HepG2 (cell line): ENCODE results near the gene TLR6. TPM values are rescaled to one million over a fixed set of nuclear protein-coding genes. Genes with fewer than 3 reads are reported as not detected.

Source experiments
- ATAC-seq: fragments of 200-7000 bp; cut with Tn5 transposase; 3 replicates; pipeline ENCODE4 v1.9.1; 2020; ENCODE audit warnings: mild to moderate bottlenecking, moderate library complexity
- BruUV-seq: library from RNA; stranded (reverse); fragments of 400-500 nt; replicated peaks from 2 replicates; lab custom pipeline; 2021; lab: Mats Ljungman, UMichigan
- CTCF ChIA-PET: fragments of 300-600 bp; formaldehyde crosslinking; extraction: SDS; loops from one replicate; lab custom pipeline; 2021; ENCODE audit warnings: low total read pairs, inconsistent platforms, low intra/inter-chr PET ratio; lab: Yijun Ruan, JAX
- POLR2A ChIA-PET: fragments of 350-600 bp; sonication (Branson Sonifier 250); formaldehyde crosslinking; loops from one replicate; lab custom pipeline; 2020; ENCODE audit warnings: antibody characterized with exemption, inconsistent platforms; lab: Yijun Ruan, JAX
- DNase-seq: peaks from one replicate; pipeline ENCODE4 v3.0.0-alpha.2; 2015; ENCODE audit warnings: low spot score
- FAIRE-seq: peaks from 3 replicates; lab custom pipeline; 2011; peaks lifted over from hg19 to GRCh38; lab: Jason Lieb, UNC
- H2AFZ ChIP-seq: one replicate; pipeline ENCODE4 v1.6.1; 2011; ENCODE audit warnings: low read length, inconsistent platforms
- H3K27ac ChIP-seq: fragments of 300-600 bp; 3 replicates; pipeline ENCODE4 v1.8.0; 2011; ENCODE audit warnings: mixed run types, mild to moderate bottlenecking, mixed read lengths, low read length, inconsistent platforms; ENCODE audit not compliant: insufficient read depth; ENCODE audit errors: extremely low read length
- H3K27me3 ChIP-seq, 2 experiments: fragments of 200-600 bp in 1 of 2; 2 replicates in 1 of 2; 3 replicates in 1 of 2; pipeline versions ENCODE4 v1.6.0 to v1.8.0; 2011; ENCODE audit warnings: low read length in 2 of 2, mild to moderate bottlenecking in 2 of 2, moderate library complexity in 2 of 2, inconsistent platforms in 1 of 2; ENCODE audit not compliant: insufficient read depth in 2 of 2, control insufficient read depth in 1 of 2
- H3K36me3 ChIP-seq, 2 experiments: fragments of 200-600 bp in 1 of 2; replicated peaks in 1 of 2; 2 replicates in 1 of 2; 3 replicates in 1 of 2; pipeline versions ENCODE4 v1.5.1 to v1.8.0; 2011; ENCODE audit warnings: low read length in 2 of 2, inconsistent platforms in 1 of 2; ENCODE audit not compliant: insufficient read depth in 2 of 2, control insufficient read depth in 1 of 2
- H3K4me1 ChIP-seq: 2 replicates; pipeline ENCODE4 v1.5.1; 2012; ENCODE audit warnings: low read length, inconsistent platforms; ENCODE audit not compliant: insufficient read depth
- H3K4me2 ChIP-seq: 2 replicates; pipeline ENCODE4 v1.6.0; 2011; ENCODE audit warnings: low read depth, low read length, inconsistent platforms
- H3K4me3 ChIP-seq, 3 experiments: fragments of 200-600 bp in 1 of 3; sonication (generic), shearing (Covaris generic) in 1 of 3; replicated peaks in 1 of 3; 2 replicates each; pipeline ENCODE4 v1.5.1; 2011 to 2016; ENCODE audit warnings: low read length in 3 of 3, inconsistent platforms in 2 of 3, low read depth in 2 of 3, mild to moderate bottlenecking in 2 of 3, control low read depth in 1 of 3, mixed read lengths in 1 of 3; ENCODE audit not compliant: insufficient read depth in 1 of 3
- H3K79me2 ChIP-seq: one replicate; pipeline ENCODE4 v1.6.1; 2011; ENCODE audit warnings: low read length, inconsistent platforms; ENCODE audit not compliant: insufficient read depth
- H3K9ac ChIP-seq: 2 replicates; pipeline ENCODE4 v1.6.0; 2011; ENCODE audit warnings: mild to moderate bottlenecking, low read depth, low read length, inconsistent platforms; ENCODE audit not compliant: insufficient read depth
- H3K9me3 ChIP-seq: 2 replicates; pipeline ENCODE4 v1.5.1; 2012; ENCODE audit warnings: mild to moderate bottlenecking, low read length
- H4K20me1 ChIP-seq: 2 replicates; pipeline ENCODE4 v1.6.0; 2011; ENCODE audit warnings: inconsistent platforms, mild to moderate bottlenecking, low read length, moderate library complexity; ENCODE audit not compliant: insufficient read depth
- ATF7 ChIP-seq, 2 experiments: fragments of 450-650 bp in 1 of 2; sonication (generic) in 1 of 2; formaldehyde crosslinking in 1 of 2; IDR thresholded peaks; 2 replicates each; pipeline versions ENCODE4 v1.4.0 to v1.6.1; 2016 to 2020; ENCODE audit warnings: antibody characterized with exemption in 1 of 2, mild to moderate bottlenecking in 1 of 2, missing genetic modification reagents in 1 of 2
- CEBPG ChIP-seq: IDR thresholded peaks from 2 replicates; pipeline ENCODE4 v1.6.1; 2016
- CENPX ChIP-seq: sonication (generic); formaldehyde crosslinking; IDR thresholded peaks from 2 replicates; pipeline ENCODE4 v1.9.0; 2021; ENCODE audit warnings: mild to moderate bottlenecking, missing genetic modification reagents, moderate library complexity
- ZNF672 ChIP-seq: sonication (generic); formaldehyde crosslinking; IDR thresholded peaks from 2 replicates; pipeline ENCODE4 v1.8.1; 2022; ENCODE audit warnings: missing genetic modification reagents
- ZNF782 ChIP-seq: sonication (generic); formaldehyde crosslinking; IDR thresholded peaks from 2 replicates; pipeline ENCODE4 v1.4.0; 2020; ENCODE audit warnings: missing genetic modification reagents, mild to moderate bottlenecking, borderline replicate concordance
- WGBS: methylation state at CpG from one replicate; pipeline ENCODE4 v1.1.6; 2017; ENCODE audit warnings: low lambda C conversion rate; 5-methylcytosine and 5-hydroxymethylcytosine counted together
- in situ Hi-C: cut with HindIII; loops from 2 replicates; pipeline ENCODE4 v1.10.0; 2017; ENCODE audit warnings: low pct_unique_long_range_greater_than_20kb; ENCODE audit not compliant: extremely low pct_ligation_motif_present
- intact Hi-C: fragments of 100-400 bp; cut with micrococcal nuclease; formaldehyde crosslinking; loops from one replicate; pipeline ENCODE4 v1.10.0; 2022; ENCODE audit not compliant: unreplicated experiment
- polyA plus RNA-seq, 8 experiments: library from polyadenylated mRNA; depleted of rRNA in 3 of 8; stranded (reverse) in 7 of 8; unstranded in 1 of 8; fragments of >200 nt; fragmentation: Illumina TruSeq in 4 of 8; extraction: Trizol in 4 of 8; gene quantifications; 2 replicates each; pipeline versions ENCODE4 v1.2.1 to v1.2.3, GENCODE V29; 2011 to 2016; ENCODE audit warnings: low read depth in 4 of 8, missing spikeins in 1 of 8, mixed read lengths in 1 of 8; ENCODE audit not compliant: insufficient read depth in 1 of 8
- total RNA-seq, 5 experiments: library from RNA; depleted of rRNA; stranded (reverse); fragments of >200 nt; fragmentation: Illumina TruSeq; extraction: Trizol; gene quantifications; 2 replicates each; pipeline ENCODE4 v1.2.3, GENCODE V29; 2016; ENCODE audit warnings: low read depth in 1 of 5
- TF ChIP-seq, protein P1 (sequence below): sonication (generic); formaldehyde crosslinking; IDR thresholded peaks from 2 replicates; pipeline ENCODE4 v1.5.1; 2020; ENCODE audit warnings: mild to moderate bottlenecking, missing genetic modification reagents, borderline replicate concordance
- TF ChIP-seq, protein P2 (sequence below): fragments of 450-650 bp; IDR thresholded peaks from 2 replicates; pipeline ENCODE4 v1.6.1; 2017
- TF ChIP-seq, protein P3 (sequence below): sonication (generic); formaldehyde crosslinking; IDR thresholded peaks from 2 replicates; pipeline ENCODE4 v1.5.1; 2020; ENCODE audit warnings: missing genetic modification reagents, mild to moderate bottlenecking, borderline replicate concordance

The TLR6 gene
- total and polyA plus RNA-seq, 2 of the 13 experiments (the other 11 are each of a cell fraction or from before 2014, with no cell fraction given), result 0.33 to 0.71 TPM

DNA sequence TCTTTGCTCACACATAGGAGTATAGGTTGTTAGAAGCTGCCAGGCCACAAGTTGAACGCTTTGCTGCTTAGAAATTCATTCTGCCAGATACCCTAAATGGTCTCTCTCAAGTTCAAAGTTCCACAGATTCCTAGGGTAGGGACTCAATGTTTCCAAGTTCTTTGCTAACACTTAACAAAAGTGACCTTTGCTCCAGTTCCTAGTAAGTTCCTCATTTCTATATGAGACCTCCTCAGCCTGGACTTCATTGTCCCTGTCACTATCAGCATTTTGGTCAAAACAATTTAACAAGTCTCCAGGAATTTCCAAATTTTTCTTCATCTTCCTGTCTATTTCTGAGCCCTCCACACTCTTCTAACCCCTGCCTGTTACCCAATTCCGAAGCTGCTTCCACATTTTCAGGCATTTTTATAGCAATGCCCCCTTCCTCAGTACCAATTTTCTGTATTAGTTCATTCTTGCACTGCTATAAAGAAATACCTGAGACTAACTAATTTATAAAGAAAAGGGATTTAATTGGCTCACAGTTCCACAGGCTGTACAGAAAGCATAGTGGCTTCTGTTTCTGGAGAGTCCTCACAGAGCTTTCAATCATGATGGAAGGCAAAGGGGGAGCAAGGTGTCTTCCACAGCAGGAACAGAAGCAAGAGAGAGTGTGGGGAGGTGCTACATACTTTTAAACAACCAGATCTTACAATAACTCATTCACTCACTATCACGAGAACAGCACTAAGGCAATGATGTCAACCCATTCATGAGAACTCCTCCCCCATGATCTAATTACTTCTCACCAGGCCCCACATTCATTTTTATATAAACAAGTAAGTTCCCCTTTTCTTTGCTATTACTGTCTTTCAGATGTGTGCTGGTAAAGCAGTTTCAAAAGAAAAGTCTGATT, 40.5 kb downstream of the TLR6 start:
- ATAC-seq, result no peak
- Histone ChIP-seq H3K4me1 (no peaks in the 10 kb centered on the region; the same call in 1 of the 2 replicates), H2AFZ (no peak overlapping the region), H3K27me3 (no peaks in the 10 kb centered on the region), H3K27ac (no peak overlapping the region), H3K4me2 (no peak overlapping the region), H3K9ac (no peak overlapping the region), H3K79me2 (no peaks in the 10 kb centered on the region), H3K9me3 (no peaks in the 10 kb centered on the region), H4K20me1 (no peaks in the 10 kb centered on the region)
- in situ Hi-C loops, result no loop called here
- FAIRE-seq, result no peak
- POLR2A ChIA-PET, result no interaction called here
- no peak for DNase-seq
- intact Hi-C loops, result no loop called here
- WGBS, result 22% methylated on average over 3 of the region's 3 CpGs
- no TSS peak for BruUV-seq
- TF ChIP-seq CENPX, result no peak
- no peak for TF ChIP-seq ZNF782 (CRISPR knock-in tag)
- TF ChIP-seq CEBPG, result no peak
- TF ChIP-seq, protein P1, sequence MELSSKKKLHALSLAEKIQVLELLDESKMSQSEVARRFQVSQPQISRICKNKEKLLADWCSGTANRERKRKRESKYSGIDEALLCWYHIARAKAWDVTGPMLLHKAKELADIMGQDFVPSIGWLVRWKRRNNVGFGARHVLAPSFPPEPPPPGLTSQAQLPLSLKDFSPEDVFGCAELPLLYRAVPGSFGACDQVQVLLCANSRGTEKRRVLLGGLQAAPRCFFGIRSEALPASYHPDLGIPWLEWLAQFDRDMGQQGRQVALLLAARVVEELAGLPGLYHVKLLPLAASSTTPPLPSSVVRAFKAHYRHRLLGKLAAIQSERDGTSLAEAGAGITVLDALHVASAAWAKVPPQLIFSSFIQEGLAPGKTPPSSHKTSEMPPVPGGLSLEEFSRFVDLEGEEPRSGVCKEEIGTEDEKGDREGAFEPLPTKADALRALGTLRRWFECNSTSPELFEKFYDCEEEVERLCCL (CRISPR knock-in tag), result no peak
- no peak for TF ChIP-seq ATF7 (IDR thresholded peaks at IDR 0.05)
- TF ChIP-seq ATF7 (CRISPR knock-in tag; IDR thresholded peaks at IDR 0.05), result no peak
- TF ChIP-seq, protein P2, sequence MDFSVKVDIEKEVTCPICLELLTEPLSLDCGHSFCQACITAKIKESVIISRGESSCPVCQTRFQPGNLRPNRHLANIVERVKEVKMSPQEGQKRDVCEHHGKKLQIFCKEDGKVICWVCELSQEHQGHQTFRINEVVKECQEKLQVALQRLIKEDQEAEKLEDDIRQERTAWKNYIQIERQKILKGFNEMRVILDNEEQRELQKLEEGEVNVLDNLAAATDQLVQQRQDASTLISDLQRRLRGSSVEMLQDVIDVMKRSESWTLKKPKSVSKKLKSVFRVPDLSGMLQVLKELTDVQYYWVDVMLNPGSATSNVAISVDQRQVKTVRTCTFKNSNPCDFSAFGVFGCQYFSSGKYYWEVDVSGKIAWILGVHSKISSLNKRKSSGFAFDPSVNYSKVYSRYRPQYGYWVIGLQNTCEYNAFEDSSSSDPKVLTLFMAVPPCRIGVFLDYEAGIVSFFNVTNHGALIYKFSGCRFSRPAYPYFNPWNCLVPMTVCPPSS, result no peak
- TF ChIP-seq, protein P3, sequence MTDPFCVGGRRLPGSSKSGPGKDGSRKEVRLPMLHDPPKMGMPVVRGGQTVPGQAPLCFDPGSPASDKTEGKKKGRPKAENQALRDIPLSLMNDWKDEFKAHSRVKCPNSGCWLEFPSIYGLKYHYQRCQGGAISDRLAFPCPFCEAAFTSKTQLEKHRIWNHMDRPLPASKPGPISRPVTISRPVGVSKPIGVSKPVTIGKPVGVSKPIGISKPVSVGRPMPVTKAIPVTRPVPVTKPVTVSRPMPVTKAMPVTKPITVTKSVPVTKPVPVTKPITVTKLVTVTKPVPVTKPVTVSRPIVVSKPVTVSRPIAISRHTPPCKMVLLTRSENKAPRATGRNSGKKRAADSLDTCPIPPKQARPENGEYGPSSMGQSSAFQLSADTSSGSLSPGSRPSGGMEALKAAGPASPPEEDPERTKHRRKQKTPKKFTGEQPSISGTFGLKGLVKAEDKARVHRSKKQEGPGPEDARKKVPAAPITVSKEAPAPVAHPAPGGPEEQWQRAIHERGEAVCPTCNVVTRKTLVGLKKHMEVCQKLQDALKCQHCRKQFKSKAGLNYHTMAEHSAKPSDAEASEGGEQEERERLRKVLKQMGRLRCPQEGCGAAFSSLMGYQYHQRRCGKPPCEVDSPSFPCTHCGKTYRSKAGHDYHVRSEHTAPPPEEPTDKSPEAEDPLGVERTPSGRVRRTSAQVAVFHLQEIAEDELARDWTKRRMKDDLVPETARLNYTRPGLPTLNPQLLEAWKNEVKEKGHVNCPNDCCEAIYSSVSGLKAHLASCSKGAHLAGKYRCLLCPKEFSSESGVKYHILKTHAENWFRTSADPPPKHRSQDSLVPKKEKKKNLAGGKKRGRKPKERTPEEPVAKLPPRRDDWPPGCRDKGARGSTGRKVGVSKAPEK (CRISPR knock-in tag), result no peak
- no peak for TF ChIP-seq ZNF672 (CRISPR knock-in tag)
- TF ChIP-seq, all 625 proteins: peak for 0
- CTCF ChIA-PET, result no interaction called here
- Histone ChIP-seq H3K4me3 (no peak overlapping the region), H3K36me3 (no peaks in the 10 kb centered on the region)
